Endothelial cell of umbilical vein (primary cell): ENCODE results near the gene DOCK4. TPM values are rescaled to one million over a fixed set of nuclear protein-coding genes. Genes with fewer than 3 reads are reported as not detected.

Source experiments
- BruUV-seq: library from RNA; stranded (reverse); fragments of 400-500 nt; replicated peaks from 2 replicates; lab custom pipeline; 2021; lab: Mats Ljungman, UMichigan
- CTCF ChIA-PET: fragments of 300-600, 350-600 bp; sonication (Branson Sonifier 250); formaldehyde crosslinking; loops from one replicate; lab custom pipeline; 2021; ENCODE audit warnings: antibody characterized with exemption, inconsistent platforms; lab: Charles Lee
- POLR2A ChIA-PET: fragments of 300-600, 350-600 bp; sonication (Branson Sonifier 250); formaldehyde crosslinking; loops from one replicate; lab custom pipeline; 2021; ENCODE audit warnings: antibody characterized with exemption, inconsistent platforms; lab: Charles Lee
- DNase-seq: peaks from one replicate; pipeline ENCODE4 v3.0.0-alpha.2; 2011; ENCODE audit warnings: low read depth, low spot score
- FAIRE-seq: peaks from 2 replicates; lab custom pipeline; 2011; peaks lifted over from hg19 to GRCh38; lab: Jason Lieb, UNC
- H2AFZ ChIP-seq: 2 replicates; pipeline ENCODE4 v1.6.0; 2012; ENCODE audit warnings: low read depth, low read length, control low read depth, inconsistent platforms
- H3K27ac ChIP-seq: 2 replicates; pipeline ENCODE4 v1.5.1; 2011; ENCODE audit warnings: low read depth, mild to moderate bottlenecking, control low read depth, low read length, moderate library complexity; ENCODE audit not compliant: insufficient read depth
- H3K27me3 ChIP-seq, 2 experiments: 2 replicates each; pipeline versions ENCODE4 v1.6.0 to v1.6.1; 2011; ENCODE audit warnings: low read length in 2 of 2, mixed read lengths in 1 of 2; ENCODE audit not compliant: control insufficient read depth in 2 of 2, insufficient read depth in 2 of 2
- H3K36me3 ChIP-seq, 2 experiments: 2 replicates in 1 of 2; 3 replicates in 1 of 2; pipeline ENCODE4 v1.5.1; 2011; ENCODE audit warnings: low read length in 2 of 2, mild to moderate bottlenecking in 1 of 2, moderate library complexity in 1 of 2; ENCODE audit not compliant: control insufficient read depth in 2 of 2, insufficient read depth in 2 of 2; ENCODE audit errors: extremely low read depth in 1 of 2
- H3K4me1 ChIP-seq: 3 replicates; pipeline ENCODE4 v1.5.1; 2011; ENCODE audit warnings: mild to moderate bottlenecking, low read length; ENCODE audit not compliant: control insufficient read depth, insufficient read depth; ENCODE audit errors: extremely low read depth
- H3K4me2 ChIP-seq: 2 replicates; pipeline ENCODE4 v1.6.1; 2011; ENCODE audit warnings: low read length, control low read depth, mixed read lengths; ENCODE audit not compliant: insufficient read depth
- H3K4me3 ChIP-seq, 3 experiments: fragments of 200-600 bp in 1 of 3; sonication (generic), shearing (Covaris generic) in 1 of 3; replicated peaks in 1 of 3; 2 replicates each; pipeline ENCODE4 v1.5.1; 2011 to 2016; ENCODE audit warnings: control low read depth in 3 of 3, low read length in 3 of 3, mild to moderate bottlenecking in 2 of 3, inconsistent platforms in 1 of 3, low read depth in 1 of 3, moderate library complexity in 1 of 3; ENCODE audit not compliant: insufficient read depth in 1 of 3
- H3K79me2 ChIP-seq: 2 replicates; pipeline ENCODE4 v1.6.0; 2012; ENCODE audit warnings: low read length, inconsistent platforms; ENCODE audit not compliant: control insufficient read depth, insufficient read depth
- H3K9ac ChIP-seq: replicated peaks from 2 replicates; pipeline ENCODE3; 2011; ENCODE audit warnings: low read length, control low read depth; ENCODE audit not compliant: insufficient read depth; ENCODE audit errors: extremely low read depth
- H3K9me1 ChIP-seq: replicated peaks from 3 replicates; pipeline ENCODE4 v1.6.0; 2011; ENCODE audit warnings: mild to moderate bottlenecking, low read length; ENCODE audit not compliant: control insufficient read depth, insufficient read depth; ENCODE audit errors: extremely low read depth
- H3K9me3 ChIP-seq: replicated peaks from 2 replicates; pipeline ENCODE4 v1.5.1; 2012; ENCODE audit warnings: low read length, inconsistent platforms; ENCODE audit not compliant: control insufficient read depth, insufficient read depth
- H4K20me1 ChIP-seq: replicated peaks from 2 replicates; pipeline ENCODE3; 2011; ENCODE audit warnings: mild to moderate bottlenecking, low read length; ENCODE audit not compliant: control insufficient read depth, insufficient read depth; ENCODE audit errors: extremely low read depth
- EZH2 ChIP-seq: IDR thresholded peaks from 2 replicates; pipeline ENCODE4 v1.6.1; 2012; ENCODE audit warnings: borderline replicate concordance, low read depth, mild to moderate bottlenecking, moderate library complexity, low read length, inconsistent platforms; ENCODE audit not compliant: severe bottlenecking
- FOS ChIP-seq: IDR thresholded peaks from 2 replicates; pipeline ENCODE4 v1.6.1; 2011; ENCODE audit warnings: mild to moderate bottlenecking, low read length, moderate library complexity, borderline replicate concordance; ENCODE audit not compliant: insufficient read depth
- GATA2 ChIP-seq: IDR thresholded peaks from 2 replicates; pipeline ENCODE4 v1.7.0; 2011; ENCODE audit warnings: low read depth, mild to moderate bottlenecking, moderate library complexity, mixed read lengths, low read length; ENCODE audit not compliant: insufficient read length, insufficient read depth
- JUN ChIP-seq: IDR thresholded peaks from 2 replicates; pipeline ENCODE4 v1.6.1; 2011; ENCODE audit warnings: borderline replicate concordance, low read depth; ENCODE audit not compliant: insufficient read length, insufficient read depth
- POLR2A ChIP-seq: IDR thresholded peaks from 2 replicates; pipeline ENCODE4 v1.6.1; 2012; ENCODE audit warnings: low read depth, mild to moderate bottlenecking, control low read depth, low read length
- POLR2AphosphoS5 ChIP-seq: IDR thresholded peaks from 2 replicates; pipeline ENCODE4 v1.6.1; 2012; ENCODE audit warnings: low read depth, mild to moderate bottlenecking, control low read depth, low read length, moderate library complexity; ENCODE audit not compliant: insufficient read depth
- dilution Hi-C: fragments of 300-500 bp; cut with MboI; formaldehyde crosslinking; loops from one replicate; pipeline ENCODE4 v1.15.0; 2019; ENCODE audit warnings: low sequenced_read_pairs; ENCODE audit not compliant: extremely low pct_ligation_motif_present
- intact Hi-C: fragments of 100-400 bp; cut with micrococcal nuclease; formaldehyde crosslinking; loops from one replicate; pipeline ENCODE4 v1.10.0; 2022
- polyA plus RNA-seq, 4 experiments: library from polyadenylated mRNA; depleted of rRNA in 3 of 4; stranded (reverse) in 3 of 4; unstranded in 1 of 4; fragments of >200 nt; gene quantifications; 2 replicates each; pipeline versions ENCODE4 v1.2.1 to v1.2.3, GENCODE V29; 2011 to 2012; ENCODE audit warnings: missing spikeins in 1 of 4
- total RNA-seq: library from RNA; stranded (reverse); gene quantifications from 2 replicates; pipeline ENCODE4 v1.2.3, GENCODE V29; 2021
- TF ChIP-seq, protein P1 (sequence below), 2 donors: IDR thresholded peaks; 1 replicate in 1 of 2; 2 replicates in 1 of 2; pipeline ENCODE4 v1.5.1; 2011; ENCODE audit warnings: low read length in 2 of 2, mild to moderate bottlenecking in 2 of 2, moderate library complexity in 2 of 2, control low read depth in 1 of 2, inconsistent platforms in 1 of 2, low read depth in 1 of 2; ENCODE audit not compliant: insufficient read depth in 1 of 2; ENCODE audit errors: extremely low read depth in 1 of 2
- TF ChIP-seq, protein P2 (sequence below): IDR thresholded peaks from 2 replicates; pipeline ENCODE4 v1.6.1; 2011; ENCODE audit not compliant: insufficient read depth, insufficient read length

DOCK4 gene
- total and polyA plus RNA-seq, 2 donors (not counting 3 experiments of a cell fraction or from before 2014, with no cell fraction given): 47.4 to 164 TPM

DNA sequence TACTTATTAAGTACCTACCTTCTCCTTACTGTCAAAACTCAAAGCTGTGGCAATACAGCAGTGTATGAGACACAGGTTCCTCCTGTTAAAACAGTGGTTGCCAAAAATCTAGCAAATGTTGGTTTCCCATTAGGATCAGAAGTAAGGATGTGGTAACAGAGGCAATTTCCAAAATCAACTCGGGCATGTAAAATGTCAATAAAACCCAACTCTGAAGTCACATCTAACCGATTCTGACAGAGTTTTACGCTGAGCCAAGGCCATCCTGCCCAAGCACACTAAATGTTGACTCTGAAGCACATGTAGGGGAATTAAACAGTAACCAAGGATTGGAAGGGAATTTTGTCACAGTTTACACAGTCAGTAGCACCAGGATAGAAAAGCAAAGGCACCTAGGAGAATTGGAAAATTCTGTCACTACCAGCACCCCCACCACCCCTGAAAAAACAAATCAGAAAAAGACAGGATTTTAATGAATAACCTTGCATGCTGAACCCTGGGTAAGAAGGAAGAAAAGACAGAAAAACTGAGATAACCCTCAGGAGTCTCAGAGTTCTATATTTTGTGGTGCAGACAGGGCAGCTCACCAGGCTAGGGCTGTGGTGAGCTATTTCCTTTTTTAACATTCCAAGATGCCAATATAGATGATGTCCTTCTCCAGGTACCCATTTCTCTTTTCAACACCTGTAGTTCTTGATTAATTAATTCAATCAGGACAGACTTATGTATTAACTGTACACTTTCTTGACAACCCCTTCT, 119.5 kb downstream of the DOCK4 start:
- Histone ChIP-seq H4K20me1 (peaks cover 2% of the 10 kb centered on the region), H3K27ac (no peak overlapping the region), H3K9me3 (no peaks in the 10 kb centered on the region), H3K9ac (no peak overlapping the region), H3K27me3 (no peaks in the 10 kb centered on the region), H3K9me1 (no peaks in the 10 kb centered on the region), H3K4me3 (no peak overlapping the region), H2AFZ (no peak overlapping the region), H3K4me1 (peaks cover 34% of the 10 kb centered on the region), H3K36me3 (no peaks in the 10 kb centered on the region), H3K79me2 (peaks cover 97% of the 10 kb centered on the region), H3K4me2 (no peak overlapping the region)
- no peak for FAIRE-seq
- dilution Hi-C loops (no loop called here), intact Hi-C loops (no loop called here)
- TF ChIP-seq EZH2 (no peak), JUN (no peak), GATA2 (no peak), POLR2AphosphoS5 (no peak), FOS (no peak), POLR2A (no peak)
- TF ChIP-seq, protein P1, sequence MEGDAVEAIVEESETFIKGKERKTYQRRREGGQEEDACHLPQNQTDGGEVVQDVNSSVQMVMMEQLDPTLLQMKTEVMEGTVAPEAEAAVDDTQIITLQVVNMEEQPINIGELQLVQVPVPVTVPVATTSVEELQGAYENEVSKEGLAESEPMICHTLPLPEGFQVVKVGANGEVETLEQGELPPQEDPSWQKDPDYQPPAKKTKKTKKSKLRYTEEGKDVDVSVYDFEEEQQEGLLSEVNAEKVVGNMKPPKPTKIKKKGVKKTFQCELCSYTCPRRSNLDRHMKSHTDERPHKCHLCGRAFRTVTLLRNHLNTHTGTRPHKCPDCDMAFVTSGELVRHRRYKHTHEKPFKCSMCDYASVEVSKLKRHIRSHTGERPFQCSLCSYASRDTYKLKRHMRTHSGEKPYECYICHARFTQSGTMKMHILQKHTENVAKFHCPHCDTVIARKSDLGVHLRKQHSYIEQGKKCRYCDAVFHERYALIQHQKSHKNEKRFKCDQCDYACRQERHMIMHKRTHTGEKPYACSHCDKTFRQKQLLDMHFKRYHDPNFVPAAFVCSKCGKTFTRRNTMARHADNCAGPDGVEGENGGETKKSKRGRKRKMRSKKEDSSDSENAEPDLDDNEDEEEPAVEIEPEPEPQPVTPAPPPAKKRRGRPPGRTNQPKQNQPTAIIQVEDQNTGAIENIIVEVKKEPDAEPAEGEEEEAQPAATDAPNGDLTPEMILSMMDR (IDR thresholded peaks at IDR 0.05; ENCODE audit: extremely low read depth in 1 of 2, insufficient read depth in 1 of 2, low read depth in 1 of 2, low read length in 2 of 2): no peak
- TF ChIP-seq, protein P2, sequence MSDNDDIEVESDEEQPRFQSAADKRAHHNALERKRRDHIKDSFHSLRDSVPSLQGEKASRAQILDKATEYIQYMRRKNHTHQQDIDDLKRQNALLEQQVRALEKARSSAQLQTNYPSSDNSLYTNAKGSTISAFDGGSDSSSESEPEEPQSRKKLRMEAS: no peak
- BruUV-seq: no TSS peak
- DNase-seq: no peak
- CTCF ChIA-PET: interaction anchor here (1.3 to 1.4 kb wide), 2 partner anchors 11 to 14 kb away, joined by 4 to 5 read pairs; no protein-coding TSS in a partner anchor
- POLR2A ChIA-PET: no interaction called here
